H1 (cell line): ENCODE results near the gene EIF1AX. TPM values are rescaled to one million over a fixed set of nuclear protein-coding genes. Genes with fewer than 3 reads are reported as not detected.

Source experiments
- EP300 ChIP-seq, 2 experiments: IDR thresholded peaks; 1 replicate in 1 of 2; 2 replicates in 1 of 2; pipeline ENCODE4 v1.6.1; 2011 to 2012; ENCODE audit warnings: low read depth in 2 of 2, low read length in 2 of 2, mild to moderate bottlenecking in 2 of 2, borderline replicate concordance in 1 of 2, inconsistent platforms in 1 of 2, moderate library complexity in 1 of 2
- polyA plus RNA-seq, 7 experiments: library from polyadenylated mRNA; depleted of rRNA in 3 of 7; stranded (reverse) in 5 of 7; unstranded in 2 of 7; fragments of >200 nt in 5 of 7; fragments of 200-250 nt in 2 of 7; gene quantifications; 1 replicate in 5 of 7; 2 replicates in 1 of 7; 4 replicates in 1 of 7; pipeline versions ENCODE4 v1.2.1 to v1.2.3, GENCODE V29; 2011 to 2013; ENCODE audit warnings: missing spikeins in 2 of 7, mixed read lengths in 2 of 7
- total RNA-seq: library from RNA; stranded (reverse); fragmentation: NEBNext Ultra II Directional; extraction: Animal tissue kit (Norgen Biotek cat#: 25700); gene quantifications from 2 replicates; pipeline ENCODE4 v1.2.1, GENCODE V29; 2021

The EIF1AX gene
- total and polyA plus RNA-seq, 2 of the 8 experiments (the other 6 are each of a cell fraction or from before 2014, with no cell fraction given) = 34.0 to 175 TPM

DNA sequence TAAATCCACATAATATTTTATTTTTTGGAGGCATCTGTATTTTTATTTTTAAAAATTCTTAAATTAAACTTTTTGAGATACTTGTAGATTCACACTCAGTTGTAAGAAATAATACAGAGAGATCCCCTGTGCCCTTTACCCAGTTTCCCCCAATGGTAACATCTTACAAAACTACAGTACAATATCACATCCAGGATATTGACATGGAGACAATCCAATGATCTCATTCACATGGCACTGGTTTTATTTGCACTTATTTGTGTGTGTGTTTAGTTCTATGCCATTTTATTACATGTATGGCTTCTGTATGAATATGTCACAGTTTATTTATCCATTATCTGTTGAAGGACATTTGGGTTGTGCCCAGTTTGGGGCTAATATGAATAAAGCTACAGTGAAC lies 35.5 kb upstream of the EIF1AX start (continued):
- TF ChIP-seq EP300 (IDR thresholded peaks at IDR 0.05; ENCODE audit: borderline replicate concordance in 1 of 2, low read depth in 2 of 2, low read length in 2 of 2) = no peak
